ENCODE data around the gene LRRC7. TPM values are rescaled to one million over a fixed set of nuclear protein-coding genes. Genes with fewer than 3 reads are reported as not detected.

The LRRC7 gene
- polyA plus RNA-seq, 1 donor from 2014 or later = 141 TPM

- Histone ChIP-seq H3K4me3 (ENCODE audit: low read length) (no peak overlapping the region), H3K4me2 (ENCODE audit: low read length) (no peak overlapping the region), H3K9me3 (ENCODE audit: low read length) (no peaks in the 10 kb centered on the region), H3F3A (ENCODE audit: insufficient read depth, low read length, poor library complexity, severe bottlenecking) (no peaks in the 10 kb centered on the region), H4K20me1 (ENCODE audit: insufficient read depth) (no peaks in the 10 kb centered on the region), H3K36me3 (ENCODE audit: insufficient read depth, low read length) (peaks cover 7% of the 10 kb centered on the region), H3K27ac (ENCODE audit: low read length) (no peak overlapping the region), H2AFZ (ENCODE audit: low read depth, low read length) (no peak overlapping the region), H3K79me2 (replicated peaks; ENCODE audit: insufficient read depth, low read length) (no peaks in the 10 kb centered on the region), H3K9ac (ENCODE audit: low read length) (no peak overlapping the region), H3K27me3 (ENCODE audit: insufficient read depth, low read depth, low read length) (no peaks in the 10 kb centered on the region), H3K9me2 (ENCODE audit: insufficient read depth, low read length) (no peaks in the 10 kb centered on the region)
- TF ChIP-seq REST (IDR thresholded peaks at IDR 0.05; ENCODE audit: borderline replicate concordance) = no peak
- TF ChIP-seq POLR2AphosphoS5 (IDR thresholded peaks at IDR 0.05) = no peak
- no peak for TF ChIP-seq EP300 (conservative IDR thresholded peaks at IDR 0.05; ENCODE audit: poor library complexity, severe bottlenecking)
- no peak for TF ChIP-seq TAF1 (IDR thresholded peaks at IDR 0.05; ENCODE audit: low read depth)
These were observed 523.2 kb downstream of the LRRC7 start for GRCh38 chr1:70090875-70091274.

- Histone ChIP-seq H4K20me1 (ENCODE audit: insufficient read depth) (no peaks in the 10 kb centered on the region), H3K79me2 (replicated peaks; ENCODE audit: insufficient read depth, low read length) (no peaks in the 10 kb centered on the region), H3K36me3 (ENCODE audit: insufficient read depth, low read length) (peaks cover 7% of the 10 kb centered on the region), H3K4me2 (ENCODE audit: low read length) (no peak overlapping the region), H2AFZ (ENCODE audit: low read depth, low read length) (no peak overlapping the region), H3K27ac (ENCODE audit: low read length) (no peak overlapping the region), H3F3A (ENCODE audit: insufficient read depth, low read length, poor library complexity, severe bottlenecking) (no peaks in the 10 kb centered on the region), H3K9me3 (ENCODE audit: low read length) (no peaks in the 10 kb centered on the region), H3K4me3 (ENCODE audit: low read length) (no peak overlapping the region), H3K9me2 (ENCODE audit: insufficient read depth, low read length) (no peaks in the 10 kb centered on the region), H3K9ac (ENCODE audit: low read length) (no peak overlapping the region), H3K27me3 (ENCODE audit: insufficient read depth, low read depth, low read length) (no peaks in the 10 kb centered on the region)
- TF ChIP-seq EP300 (conservative IDR thresholded peaks at IDR 0.05; ENCODE audit: poor library complexity, severe bottlenecking) = no peak
- no peak for TF ChIP-seq MXI1 (conservative IDR thresholded peaks at IDR 0.05; ENCODE audit: poor library complexity, severe bottlenecking)
These were observed 524.1 kb downstream of the LRRC7 start for GRCh38 chr1:70091811-70092210.

GRCh38 chr1:70092526-70092925 is 524.8 kb downstream of the LRRC7 start:
- Histone ChIP-seq H2AFZ (ENCODE audit: low read depth, low read length) (no peak overlapping the region), H3K9ac (ENCODE audit: low read length) (no peak overlapping the region), H3K27me3 (ENCODE audit: insufficient read depth, low read depth, low read length) (no peaks in the 10 kb centered on the region), H4K20me1 (ENCODE audit: insufficient read depth) (no peaks in the 10 kb centered on the region), H3K9me3 (ENCODE audit: low read length) (no peaks in the 10 kb centered on the region), H3K4me3 (ENCODE audit: low read length) (no peak overlapping the region), H3K27ac (ENCODE audit: low read length) (no peak overlapping the region), H3K9me2 (ENCODE audit: insufficient read depth, low read length) (no peaks in the 10 kb centered on the region), H3K36me3 (ENCODE audit: insufficient read depth, low read length) (peaks cover 7% of the 10 kb centered on the region), H3K4me2 (ENCODE audit: low read length) (no peak overlapping the region), H3F3A (ENCODE audit: insufficient read depth, low read length, poor library complexity, severe bottlenecking) (no peaks in the 10 kb centered on the region), H3K79me2 (replicated peaks; ENCODE audit: insufficient read depth, low read length) (no peaks in the 10 kb centered on the region)
- TF ChIP-seq EZH2 (IDR thresholded peaks at IDR 0.05; ENCODE audit: borderline replicate concordance, insufficient read depth, low read length, poor library complexity, severe bottlenecking) (no peak), POLR2AphosphoS5 (IDR thresholded peaks at IDR 0.05) (no peak), MXI1 (conservative IDR thresholded peaks at IDR 0.05; ENCODE audit: poor library complexity, severe bottlenecking) (no peak), TAF1 (IDR thresholded peaks at IDR 0.05; ENCODE audit: low read depth) (no peak), RAD21 (conservative IDR thresholded peaks at IDR 0.05) (no peak), CTCF (IDR thresholded peaks at IDR 0.05; ENCODE audit: poor library complexity, severe bottlenecking) (no peak), REST (IDR thresholded peaks at IDR 0.05; ENCODE audit: borderline replicate concordance) (no peak), SMC3 (conservative IDR thresholded peaks at IDR 0.05; ENCODE audit: poor library complexity) (no peak), EP300 (conservative IDR thresholded peaks at IDR 0.05; ENCODE audit: poor library complexity, severe bottlenecking) (no peak)

All from neural cell (in vitro differentiated cells).